ENCODE measurements around the gene SLC26A2. TPM values are rescaled to one million over a fixed set of nuclear protein-coding genes. Genes with fewer than 3 reads are reported as not detected.
A peak's percentile ranks its signal among the peaks of the same experiment; 100 is the strongest.

Gene SLC26A2
- total RNA-seq, 1 donor from 2014 or later = 15.4 TPM

DNA sequence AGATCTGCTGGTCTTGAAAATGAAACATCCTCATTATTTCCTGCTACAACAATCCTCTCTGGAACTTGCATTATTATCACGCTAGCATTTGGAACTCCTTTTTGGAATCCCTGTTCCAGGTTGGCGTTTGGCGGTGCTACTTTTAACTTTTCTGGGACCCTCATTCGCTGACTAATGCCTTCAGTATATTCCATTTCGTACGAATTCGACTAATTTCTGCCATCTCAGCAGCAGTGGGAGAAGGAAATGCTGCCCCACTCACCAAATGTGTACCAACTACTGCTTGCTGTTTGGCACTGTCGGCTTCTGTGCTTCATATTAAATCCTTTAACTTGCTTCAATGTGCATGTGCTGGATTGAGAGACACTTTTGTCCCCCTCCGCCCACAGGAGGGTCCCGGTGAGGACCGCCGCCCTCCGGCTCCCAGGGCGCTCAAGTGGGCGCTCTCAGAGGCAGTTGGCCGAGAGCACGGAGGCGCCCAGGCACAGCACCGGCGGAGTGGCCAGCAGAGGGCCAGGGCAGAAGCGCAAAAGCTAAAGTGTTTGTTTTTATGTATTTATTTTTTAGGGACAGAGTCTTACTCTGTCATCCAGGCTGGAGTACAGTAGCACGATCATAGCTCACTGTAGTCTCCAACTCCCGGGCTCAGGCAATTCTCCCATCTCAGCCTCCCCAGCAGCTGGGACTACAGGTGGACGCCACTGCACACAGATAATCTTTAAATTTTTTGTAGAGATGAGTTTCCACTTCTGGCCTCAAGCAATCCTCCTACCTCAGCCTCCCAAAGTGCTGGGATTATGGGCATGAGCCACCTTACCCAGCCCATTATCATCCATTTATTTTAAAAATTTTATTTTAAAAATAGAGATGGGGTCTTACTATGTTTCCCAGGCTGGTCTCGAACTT is 27.9 kb upstream of the SLC26A2 start:
- Mint-ChIP-seq H3K27ac (no peak overlapping the region), H3K4me3 (no peak overlapping the region), H3K36me3 (no peaks in the 10 kb centered on the region), H3K9me3 (no peaks in the 10 kb centered on the region), H3K27me3 (ENCODE audit: low read depth) (no peaks in the 10 kb centered on the region), H3K4me1 (peaks cover 34% of the 10 kb centered on the region)
- no peak for DNase-seq (ENCODE audit: low spot score in 2 of 2, unreplicated experiment in 2 of 2)
- TF ChIP-seq, protein P1, sequence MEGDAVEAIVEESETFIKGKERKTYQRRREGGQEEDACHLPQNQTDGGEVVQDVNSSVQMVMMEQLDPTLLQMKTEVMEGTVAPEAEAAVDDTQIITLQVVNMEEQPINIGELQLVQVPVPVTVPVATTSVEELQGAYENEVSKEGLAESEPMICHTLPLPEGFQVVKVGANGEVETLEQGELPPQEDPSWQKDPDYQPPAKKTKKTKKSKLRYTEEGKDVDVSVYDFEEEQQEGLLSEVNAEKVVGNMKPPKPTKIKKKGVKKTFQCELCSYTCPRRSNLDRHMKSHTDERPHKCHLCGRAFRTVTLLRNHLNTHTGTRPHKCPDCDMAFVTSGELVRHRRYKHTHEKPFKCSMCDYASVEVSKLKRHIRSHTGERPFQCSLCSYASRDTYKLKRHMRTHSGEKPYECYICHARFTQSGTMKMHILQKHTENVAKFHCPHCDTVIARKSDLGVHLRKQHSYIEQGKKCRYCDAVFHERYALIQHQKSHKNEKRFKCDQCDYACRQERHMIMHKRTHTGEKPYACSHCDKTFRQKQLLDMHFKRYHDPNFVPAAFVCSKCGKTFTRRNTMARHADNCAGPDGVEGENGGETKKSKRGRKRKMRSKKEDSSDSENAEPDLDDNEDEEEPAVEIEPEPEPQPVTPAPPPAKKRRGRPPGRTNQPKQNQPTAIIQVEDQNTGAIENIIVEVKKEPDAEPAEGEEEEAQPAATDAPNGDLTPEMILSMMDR (IDR thresholded peaks at IDR 0.05; ENCODE audit: unreplicated experiment) = no peak

- Mint-ChIP-seq H3K4me3 (no peak overlapping the region), H3K27me3 (ENCODE audit: low read depth) (no peaks in the 10 kb centered on the region), H3K4me1 (peaks cover 50% of the 10 kb centered on the region), H3K27ac (peak overlapping the region; percentile 51), H3K9me3 (no peaks in the 10 kb centered on the region), H3K36me3 (no peaks in the 10 kb centered on the region)
- DNase-seq (ENCODE audit: low spot score in 2 of 2, unreplicated experiment in 2 of 2) = no peak
- TF ChIP-seq, protein P1 (IDR thresholded peaks at IDR 0.05; ENCODE audit: unreplicated experiment) = no peak
These were observed 25.1 kb upstream of the SLC26A2 start for GRCh38 chr5:149935431-149935901.

DNA sequence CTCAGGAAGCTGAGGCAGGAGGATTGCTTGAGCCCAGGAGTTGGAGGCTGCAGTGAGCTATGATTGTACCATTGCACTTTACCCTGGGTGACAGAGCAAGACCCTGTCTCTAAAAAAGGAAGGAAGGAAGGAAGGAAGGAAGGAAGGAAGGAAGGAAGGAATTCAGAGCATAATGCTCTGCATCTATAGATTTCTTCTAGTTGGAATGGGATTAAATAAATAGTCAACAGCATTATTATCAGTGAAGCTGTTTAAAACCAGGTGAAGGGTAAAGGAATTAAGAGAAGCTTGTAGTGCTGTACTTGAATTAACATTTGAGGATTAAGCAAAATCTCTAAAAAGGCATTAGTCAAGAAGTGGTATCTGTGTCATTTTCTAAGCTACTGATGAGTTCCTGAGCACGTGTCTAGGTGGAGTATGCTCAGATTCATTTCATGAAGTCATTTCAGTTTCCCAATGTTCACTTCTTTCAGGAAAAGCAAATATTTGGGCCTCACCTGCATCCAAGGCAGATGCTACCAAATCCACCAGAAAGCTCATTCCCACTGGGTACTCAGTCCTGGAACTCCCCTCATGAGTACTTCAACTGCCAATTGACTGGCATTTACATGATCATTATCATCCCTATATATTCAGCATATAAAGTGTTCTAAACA is 24.4 kb upstream of the SLC26A2 start:
- Mint-ChIP-seq H3K27me3 (ENCODE audit: low read depth) (no peaks in the 10 kb centered on the region), H3K36me3 (no peaks in the 10 kb centered on the region), H3K27ac (no peak overlapping the region), H3K4me3 (no peak overlapping the region), H3K4me1 (peaks cover 49% of the 10 kb centered on the region), H3K9me3 (no peaks in the 10 kb centered on the region)
- DNase-seq (ENCODE audit: low spot score in 2 of 2, unreplicated experiment in 2 of 2) = no peak
- TF ChIP-seq, protein P1 (IDR thresholded peaks at IDR 0.05; ENCODE audit: unreplicated experiment) = no peak

DNA sequence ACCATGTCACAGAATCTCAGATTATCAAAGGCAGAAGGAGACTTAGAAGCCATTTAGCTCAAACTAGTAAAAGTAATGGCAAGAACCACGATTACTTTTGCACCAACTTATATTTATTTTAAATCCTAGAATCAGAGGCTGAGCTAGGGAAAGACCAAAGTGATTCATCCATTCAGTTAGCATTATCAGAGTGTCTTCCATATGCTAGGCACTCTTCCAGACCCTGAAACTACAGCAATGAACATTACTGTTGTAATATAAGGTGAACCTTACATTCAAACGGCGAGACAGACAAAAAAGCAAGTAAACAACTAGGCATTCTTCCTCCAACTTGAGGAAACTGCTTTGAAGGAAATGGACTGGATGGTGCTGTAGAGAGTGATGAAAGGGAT is 23.9 kb upstream of the SLC26A2 start:
- H3K36me3 Mint-ChIP-seq = no peaks in the 10 kb centered on the region
- H3K27me3 Mint-ChIP-seq (ENCODE audit: low read depth) = no peaks in the 10 kb centered on the region
- TF ChIP-seq, protein P1 (IDR thresholded peaks at IDR 0.05; ENCODE audit: unreplicated experiment) = no peak
- H3K4me3 Mint-ChIP-seq = no peak overlapping the region
- peaks cover 54% of the 10 kb centered on the region for H3K4me1 Mint-ChIP-seq
- H3K27ac Mint-ChIP-seq = no peak overlapping the region
- DNase-seq (ENCODE audit: low spot score in 2 of 2, unreplicated experiment in 2 of 2) = no peak
- H3K9me3 Mint-ChIP-seq = no peaks in the 10 kb centered on the region

DNA sequence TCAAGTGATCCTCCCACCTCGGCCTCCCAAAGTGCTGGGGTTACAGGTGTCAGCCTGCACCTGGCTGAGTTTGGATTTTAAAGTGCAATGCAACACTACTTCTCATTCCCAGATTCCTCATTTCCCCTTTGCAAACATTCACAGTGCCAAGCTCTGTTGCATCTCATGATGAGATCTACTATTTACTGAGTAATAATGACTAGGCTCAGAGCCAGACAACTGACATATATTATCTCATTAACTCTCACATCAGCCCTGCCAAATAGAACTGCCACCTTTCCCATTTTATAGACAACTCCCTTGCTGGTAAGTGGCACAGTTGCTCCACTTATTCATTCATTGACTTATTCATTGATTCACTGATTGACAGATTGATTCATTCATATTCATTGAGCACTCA is 22.9 kb upstream of the SLC26A2 start:
- Mint-ChIP-seq H3K27me3 (ENCODE audit: low read depth) (no peaks in the 10 kb centered on the region), H3K4me3 (no peak overlapping the region), H3K9me3 (no peaks in the 10 kb centered on the region), H3K4me1 (peaks cover 62% of the 10 kb centered on the region), H3K27ac (peak overlapping the region; percentile 76), H3K36me3 (no peaks in the 10 kb centered on the region)
- no peak for DNase-seq (ENCODE audit: low spot score in 2 of 2, unreplicated experiment in 2 of 2)
- TF ChIP-seq, protein P1 (IDR thresholded peaks at IDR 0.05; ENCODE audit: unreplicated experiment) = no peak
